GM23338 (cell line): Measurements from ENCODE around the gene AOC1. TPM values are rescaled to one million over a fixed set of nuclear protein-coding genes. Genes with fewer than 3 reads are reported as not detected.
A peak's percentile ranks its signal among the peaks of the same experiment; 100 is the strongest.

Experiments
- ATAC-seq: fragments of 200-7000 bp; cut with Tn5 transposase; 3 replicates; pipeline ENCODE4 v1.9.1; 2020
- DNase-seq: peaks from one replicate; pipeline ENCODE4 v3.0.0-alpha.2; 2015; ENCODE audit warnings: low spot score
- H2AFZ ChIP-seq: fragments of 200-600 bp; sonication (generic); 2 replicates; pipeline ENCODE4 v1.8.0; 2016; ENCODE audit warnings: antibody characterized with exemption, mild to moderate bottlenecking, moderate library complexity
- H3F3A ChIP-seq: fragments of 200-600 bp; sonication (generic); replicated peaks from 2 replicates; pipeline ENCODE4 v1.8.0; 2017; ENCODE audit warnings: antibody characterized with exemption, mixed run types, low read depth
- H3K27ac ChIP-seq: fragments of 200-600 bp; sonication (generic); 2 replicates; pipeline ENCODE4 v1.6.1; 2016; ENCODE audit warnings: low read depth
- H3K27me3 ChIP-seq: fragments of 200-600 bp; sonication (generic); 2 replicates; pipeline ENCODE4 v1.8.0; 2016; ENCODE audit warnings: mild to moderate bottlenecking, mixed run types, moderate library complexity; ENCODE audit not compliant: insufficient read depth
- H3K36me3 ChIP-seq: fragments of 200-600 bp; sonication (generic); 2 replicates; pipeline ENCODE4 v1.8.0; 2016; ENCODE audit warnings: mild to moderate bottlenecking; ENCODE audit not compliant: insufficient read depth
- H3K4me1 ChIP-seq: fragments of 200-600 bp; sonication (generic); 2 replicates; pipeline ENCODE4 v1.8.0; 2016; ENCODE audit warnings: mild to moderate bottlenecking, moderate library complexity; ENCODE audit not compliant: insufficient read depth
- H3K4me2 ChIP-seq: fragments of 200-600 bp; sonication (generic); 2 replicates; pipeline ENCODE4 v1.7.1; 2017; ENCODE audit warnings: mixed run types
- H3K4me3 ChIP-seq: fragments of 200-600 bp; sonication (generic); 2 replicates; pipeline ENCODE4 v1.6.1; 2016; ENCODE audit warnings: mixed run types
- H3K79me2 ChIP-seq: fragments of 200-600 bp; sonication (generic); replicated peaks from 2 replicates; pipeline ENCODE4 v1.8.0; 2017; ENCODE audit warnings: mild to moderate bottlenecking; ENCODE audit not compliant: insufficient read depth
- H3K9me2 ChIP-seq: fragments of 200-600 bp; sonication (generic); 2 replicates; pipeline ENCODE4 v1.8.0; 2017; ENCODE audit not compliant: insufficient read depth
- H4K20me1 ChIP-seq: fragments of 200-600 bp; sonication (generic); replicated peaks from 2 replicates; pipeline ENCODE4 v1.8.0; 2017; ENCODE audit warnings: mild to moderate bottlenecking; ENCODE audit not compliant: insufficient read depth
- H3K27ac Mint-ChIP-seq: 2 replicates; pipeline ENCODE4 v1.8.0; 2020; ENCODE audit warnings: inconsistent platforms, mild to moderate bottlenecking, moderate library complexity, mixed read lengths
- H3K27me3 Mint-ChIP-seq: 3 replicates; pipeline ENCODE4 v1.8.0; 2022; ENCODE audit warnings: low read depth, mild to moderate bottlenecking, moderate library complexity, mixed read lengths, inconsistent platforms; ENCODE audit not compliant: insufficient read depth, poor library complexity
- H3K36me3 Mint-ChIP-seq: 3 replicates; pipeline ENCODE4 v1.8.0; 2021; ENCODE audit warnings: low read depth, mild to moderate bottlenecking, inconsistent platforms, moderate library complexity, mixed read lengths
- H3K4me1 Mint-ChIP-seq: 3 replicates; pipeline ENCODE4 v1.8.0; 2020; ENCODE audit warnings: mild to moderate bottlenecking, inconsistent platforms, mixed read lengths
- H3K4me3 Mint-ChIP-seq: 3 replicates; pipeline ENCODE4 v1.8.0; 2021; ENCODE audit warnings: moderate library complexity, mild to moderate bottlenecking, inconsistent platforms, mixed read lengths
- H3K9me3 Mint-ChIP-seq: 3 replicates; pipeline ENCODE4 v1.8.0; 2020; ENCODE audit warnings: moderate library complexity, mild to moderate bottlenecking, inconsistent platforms, mixed read lengths
- EZH2 ChIP-seq: fragments of 200-600 bp; sonication (generic); IDR thresholded peaks from one replicate; pipeline ENCODE4 v1.8.0; 2017; ENCODE audit warnings: antibody characterized with exemption, mild to moderate bottlenecking, low read depth; ENCODE audit not compliant: unreplicated experiment
- NANOG ChIP-seq: IDR thresholded peaks from 2 replicates; pipeline ENCODE4 v1.6.1; 2016; ENCODE audit warnings: antibody characterized with exemption, borderline replicate concordance
- STAT1 ChIP-seq: IDR thresholded peaks from one replicate; pipeline ENCODE4 v1.6.1; 2016; ENCODE audit warnings: antibody characterized with exemption; ENCODE audit not compliant: unreplicated experiment
- ZNF331 ChIP-seq: fragments of 250-450 bp; sonication (Bioruptor Pico); IDR thresholded peaks from 2 replicates; pipeline ENCODE4 v1.5.0; 2020; ENCODE audit warnings: low read depth, mild to moderate bottlenecking, moderate library complexity
- polyA plus RNA-seq: library from polyadenylated mRNA; unstranded; fragments of >200 nt; fragmentation: Nextera tagmentation; extraction: Ambion mirVana; gene quantifications from 2 replicates; pipeline ENCODE4 v1.2.1, GENCODE V29; 2016
- total RNA-seq: library from RNA; depleted of rRNA; stranded (reverse); fragments of >200 nt; shearing (Covaris generic); gene quantifications from 2 replicates; pipeline ENCODE4 v1.2.3, GENCODE V29; 2014
- TF ChIP-seq, protein P1 (sequence below): IDR thresholded peaks from 2 replicates; pipeline ENCODE4 v1.6.1; 2016; ENCODE audit warnings: antibody characterized with exemption
- TF ChIP-seq, protein P2 (sequence below), 2 experiments: fragments of 200-600 bp in 1 of 2; sonication (generic) in 1 of 2; conservative IDR thresholded peaks; 2 replicates each; pipeline versions ENCODE4 v1.5.1 to v1.6.1; 2016 to 2017; ENCODE audit warnings: antibody characterized with exemption in 2 of 2, low read depth in 2 of 2, mild to moderate bottlenecking in 2 of 2, moderate library complexity in 1 of 2
- TF ChIP-seq, protein P3 (sequence below): IDR thresholded peaks from one replicate; pipeline ENCODE4 v1.6.1; 2018; ENCODE audit warnings: antibody characterized with exemption; ENCODE audit not compliant: unreplicated experiment

Gene AOC1
- total and polyA plus RNA-seq, 2 experiments from 2014 or later: not detected

DNA sequence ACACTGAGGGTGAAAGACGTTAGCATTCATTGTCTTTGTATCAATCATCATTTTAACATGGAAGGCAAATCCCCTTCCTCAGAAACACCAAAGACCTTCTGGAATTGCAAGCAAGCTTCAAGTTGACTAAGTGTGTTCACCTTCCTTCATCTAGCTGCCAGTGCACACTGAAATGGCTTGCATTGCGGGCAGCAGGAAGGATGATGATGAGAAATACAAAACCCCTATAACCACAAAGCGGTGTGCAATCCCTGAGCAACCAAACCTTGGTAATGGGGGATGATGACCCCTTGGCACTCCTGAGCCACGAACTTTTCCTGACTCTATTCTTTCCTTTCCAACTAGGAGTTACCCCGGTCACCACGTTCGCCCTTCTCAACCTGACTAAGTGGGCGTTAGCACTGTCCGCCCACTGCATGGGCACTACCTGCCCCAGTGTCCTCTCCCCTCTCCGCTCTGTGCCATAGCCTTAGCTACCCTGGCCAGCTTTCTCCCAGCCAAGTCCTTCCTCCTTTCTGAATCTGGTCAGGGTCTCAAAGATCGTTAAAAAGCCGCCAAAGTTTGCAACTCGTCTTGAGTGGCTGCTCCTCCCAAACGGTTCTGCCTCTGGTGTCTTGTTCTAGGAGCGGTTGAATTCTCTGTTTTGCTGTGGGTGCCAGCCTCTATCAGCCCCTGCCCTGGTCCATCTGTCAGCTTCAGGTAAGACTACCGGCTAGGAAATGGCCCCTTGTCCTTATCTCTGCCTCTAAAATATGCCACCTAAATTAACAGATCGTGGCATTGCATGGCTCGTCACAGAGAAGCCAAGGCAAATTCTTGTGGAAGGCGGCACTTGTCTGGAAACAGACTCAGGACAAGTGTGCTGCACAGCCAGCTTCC, 586 bp upstream of the AOC1 start:
- peaks cover 5% of the 10 kb centered on the region; the same call in 2 of the 3 replicates for H3K4me1 Mint-ChIP-seq
- DNase-seq (no peak), ATAC-seq (no peak)
- no peak overlapping the region for H3K4me2 ChIP-seq
- H3K79me2 ChIP-seq: no peaks in the 10 kb centered on the region
- H3K36me3 ChIP-seq: no peaks in the 10 kb centered on the region
- H3K27me3 Mint-ChIP-seq: peaks cover 4% of the 10 kb centered on the region
- H3F3A ChIP-seq: no peaks in the 10 kb centered on the region
- no peaks in the 10 kb centered on the region for H4K20me1 ChIP-seq
- no peak overlapping the region for H3K4me3 Mint-ChIP-seq
- H3K27ac Mint-ChIP-seq: no peak overlapping the region
- no peak overlapping the region for H3K4me3 ChIP-seq
- no peaks in the 10 kb centered on the region for H3K36me3 Mint-ChIP-seq
- no peaks in the 10 kb centered on the region for H3K27me3 ChIP-seq
- H3K9me2 ChIP-seq: no peaks in the 10 kb centered on the region
- no peak overlapping the region for H3K27ac ChIP-seq
- 0 out of 2 replicates have a peak overlapping the region, but pooled peaks have one; percentile 47 for H2AFZ ChIP-seq
- no peak for TF ChIP-seq EZH2
- TF ChIP-seq, protein P1, sequence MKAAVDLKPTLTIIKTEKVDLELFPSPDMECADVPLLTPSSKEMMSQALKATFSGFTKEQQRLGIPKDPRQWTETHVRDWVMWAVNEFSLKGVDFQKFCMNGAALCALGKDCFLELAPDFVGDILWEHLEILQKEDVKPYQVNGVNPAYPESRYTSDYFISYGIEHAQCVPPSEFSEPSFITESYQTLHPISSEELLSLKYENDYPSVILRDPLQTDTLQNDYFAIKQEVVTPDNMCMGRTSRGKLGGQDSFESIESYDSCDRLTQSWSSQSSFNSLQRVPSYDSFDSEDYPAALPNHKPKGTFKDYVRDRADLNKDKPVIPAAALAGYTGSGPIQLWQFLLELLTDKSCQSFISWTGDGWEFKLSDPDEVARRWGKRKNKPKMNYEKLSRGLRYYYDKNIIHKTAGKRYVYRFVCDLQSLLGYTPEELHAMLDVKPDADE: no peak
- no peak for TF ChIP-seq ZNF331
- TF ChIP-seq NANOG: no peak
- H3K4me1 ChIP-seq: peaks cover 3% of the 10 kb centered on the region; the same call in 1 of the 2 replicates
- no peaks in the 10 kb centered on the region for H3K9me3 Mint-ChIP-seq

DNA sequence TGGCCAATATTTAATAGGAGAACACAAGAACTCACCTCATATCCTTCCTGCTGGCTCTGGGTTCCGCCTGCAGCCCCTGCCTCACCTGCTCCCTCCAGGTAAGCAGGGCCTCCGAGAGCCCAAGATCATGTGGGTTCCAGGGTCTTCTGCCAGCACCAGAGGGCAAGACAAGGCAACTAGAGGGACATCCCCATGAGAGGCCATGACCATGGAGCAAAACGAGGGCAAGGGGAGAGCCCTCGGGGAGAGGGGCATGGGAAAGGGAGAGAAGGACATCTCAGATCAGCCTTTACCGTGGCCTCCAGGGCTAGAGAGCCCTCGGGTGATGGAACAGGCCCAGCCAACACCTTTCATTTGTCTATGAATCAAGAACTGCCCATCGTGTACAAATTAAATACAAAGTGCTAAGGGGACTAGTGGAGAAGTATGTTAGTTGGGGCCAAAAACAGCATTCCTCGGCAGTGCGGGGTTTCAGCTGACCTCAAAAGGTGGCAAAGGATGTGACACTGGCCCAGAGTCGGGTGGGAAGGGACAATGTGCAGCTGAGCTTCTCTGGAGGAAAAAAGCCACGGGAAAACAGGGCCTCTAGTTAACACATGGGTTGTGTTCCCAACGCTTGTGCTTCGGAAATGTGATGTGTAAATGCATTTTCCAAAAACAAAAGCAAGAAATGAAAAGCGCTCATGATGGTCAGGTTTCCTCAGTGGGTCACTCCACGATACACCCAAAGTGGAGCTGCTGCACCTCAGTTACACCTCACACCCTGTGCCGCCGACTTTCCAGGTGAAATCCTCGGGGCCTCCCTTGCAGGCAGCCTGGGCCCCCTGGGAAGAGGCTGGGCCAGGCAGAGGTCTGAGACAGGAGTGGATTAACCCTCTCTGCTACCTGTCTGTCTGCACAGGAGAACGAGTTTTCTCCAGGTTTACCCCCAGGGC, 2.0 kb downstream of the AOC1 start:
- no peak overlapping the region for H3K27ac ChIP-seq
- no peaks in the 10 kb centered on the region for H3K36me3 ChIP-seq
- ATAC-seq (peak; percentile 25; the same call in 1 of the 3 replicates), DNase-seq (no peak)
- H3K4me3 ChIP-seq: no peak overlapping the region
- Mint-ChIP-seq H3K36me3 (no peaks in the 10 kb centered on the region), H3K27me3 (peaks cover 3% of the 10 kb centered on the region), H3K4me1 (peaks cover 5% of the 10 kb centered on the region; the same call in 2 of the 3 replicates), H3K27ac (no peak overlapping the region), H3K4me3 (no peak overlapping the region), H3K9me3 (no peaks in the 10 kb centered on the region)
- peaks cover 3% of the 10 kb centered on the region; the same call in 1 of the 2 replicates for H3K4me1 ChIP-seq
- no peaks in the 10 kb centered on the region for H4K20me1 ChIP-seq
- no peak overlapping the region for H3K4me2 ChIP-seq
- no peaks in the 10 kb centered on the region for H3K27me3 ChIP-seq
- no peaks in the 10 kb centered on the region for H3K9me2 ChIP-seq
- H2AFZ ChIP-seq: no peak overlapping the region
- no peaks in the 10 kb centered on the region for H3F3A ChIP-seq
- no peaks in the 10 kb centered on the region for H3K79me2 ChIP-seq
- TF ChIP-seq, protein P2, sequence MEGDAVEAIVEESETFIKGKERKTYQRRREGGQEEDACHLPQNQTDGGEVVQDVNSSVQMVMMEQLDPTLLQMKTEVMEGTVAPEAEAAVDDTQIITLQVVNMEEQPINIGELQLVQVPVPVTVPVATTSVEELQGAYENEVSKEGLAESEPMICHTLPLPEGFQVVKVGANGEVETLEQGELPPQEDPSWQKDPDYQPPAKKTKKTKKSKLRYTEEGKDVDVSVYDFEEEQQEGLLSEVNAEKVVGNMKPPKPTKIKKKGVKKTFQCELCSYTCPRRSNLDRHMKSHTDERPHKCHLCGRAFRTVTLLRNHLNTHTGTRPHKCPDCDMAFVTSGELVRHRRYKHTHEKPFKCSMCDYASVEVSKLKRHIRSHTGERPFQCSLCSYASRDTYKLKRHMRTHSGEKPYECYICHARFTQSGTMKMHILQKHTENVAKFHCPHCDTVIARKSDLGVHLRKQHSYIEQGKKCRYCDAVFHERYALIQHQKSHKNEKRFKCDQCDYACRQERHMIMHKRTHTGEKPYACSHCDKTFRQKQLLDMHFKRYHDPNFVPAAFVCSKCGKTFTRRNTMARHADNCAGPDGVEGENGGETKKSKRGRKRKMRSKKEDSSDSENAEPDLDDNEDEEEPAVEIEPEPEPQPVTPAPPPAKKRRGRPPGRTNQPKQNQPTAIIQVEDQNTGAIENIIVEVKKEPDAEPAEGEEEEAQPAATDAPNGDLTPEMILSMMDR (conservative IDR thresholded peaks at IDR 0.05; ENCODE audit: low read depth in 2 of 2): no peak
- TF ChIP-seq ZNF331: no peak
- no peak for TF ChIP-seq EZH2
- TF ChIP-seq, protein P3, sequence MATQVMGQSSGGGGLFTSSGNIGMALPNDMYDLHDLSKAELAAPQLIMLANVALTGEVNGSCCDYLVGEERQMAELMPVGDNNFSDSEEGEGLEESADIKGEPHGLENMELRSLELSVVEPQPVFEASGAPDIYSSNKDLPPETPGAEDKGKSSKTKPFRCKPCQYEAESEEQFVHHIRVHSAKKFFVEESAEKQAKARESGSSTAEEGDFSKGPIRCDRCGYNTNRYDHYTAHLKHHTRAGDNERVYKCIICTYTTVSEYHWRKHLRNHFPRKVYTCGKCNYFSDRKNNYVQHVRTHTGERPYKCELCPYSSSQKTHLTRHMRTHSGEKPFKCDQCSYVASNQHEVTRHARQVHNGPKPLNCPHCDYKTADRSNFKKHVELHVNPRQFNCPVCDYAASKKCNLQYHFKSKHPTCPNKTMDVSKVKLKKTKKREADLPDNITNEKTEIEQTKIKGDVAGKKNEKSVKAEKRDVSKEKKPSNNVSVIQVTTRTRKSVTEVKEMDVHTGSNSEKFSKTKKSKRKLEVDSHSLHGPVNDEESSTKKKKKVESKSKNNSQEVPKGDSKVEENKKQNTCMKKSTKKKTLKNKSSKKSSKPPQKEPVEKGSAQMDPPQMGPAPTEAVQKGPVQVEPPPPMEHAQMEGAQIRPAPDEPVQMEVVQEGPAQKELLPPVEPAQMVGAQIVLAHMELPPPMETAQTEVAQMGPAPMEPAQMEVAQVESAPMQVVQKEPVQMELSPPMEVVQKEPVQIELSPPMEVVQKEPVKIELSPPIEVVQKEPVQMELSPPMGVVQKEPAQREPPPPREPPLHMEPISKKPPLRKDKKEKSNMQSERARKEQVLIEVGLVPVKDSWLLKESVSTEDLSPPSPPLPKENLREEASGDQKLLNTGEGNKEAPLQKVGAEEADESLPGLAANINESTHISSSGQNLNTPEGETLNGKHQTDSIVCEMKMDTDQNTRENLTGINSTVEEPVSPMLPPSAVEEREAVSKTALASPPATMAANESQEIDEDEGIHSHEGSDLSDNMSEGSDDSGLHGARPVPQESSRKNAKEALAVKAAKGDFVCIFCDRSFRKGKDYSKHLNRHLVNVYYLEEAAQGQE: no peak
- TF ChIP-seq STAT1: no peak
